K562 (cell line): Measurements from ENCODE around the gene EPB41L4A. TPM values are rescaled to one million over a fixed set of nuclear protein-coding genes. Genes with fewer than 3 reads are reported as not detected.

Source experiments
- ATF2 ChIP-seq: sonication (generic); formaldehyde crosslinking; IDR thresholded peaks from 2 replicates; pipeline ENCODE4 v1.8.1; 2022; ENCODE audit warnings: missing genetic modification reagents
- GTF2F1 ChIP-seq: IDR thresholded peaks from 2 replicates; pipeline ENCODE4 v1.6.1; 2011; ENCODE audit warnings: low read depth, low read length, improper control_type of control experiment
- MAFG ChIP-seq: fragments of 450-650 bp; conservative IDR thresholded peaks from 2 replicates; pipeline ENCODE4 v1.6.1; 2016; ENCODE audit warnings: missing genetic modification characterization, missing compliant biosample characterization
- NCOA6 ChIP-seq: fragments of 450-650 bp; IDR thresholded peaks from 2 replicates; pipeline ENCODE4 v1.6.1; 2017; ENCODE audit warnings: mild to moderate bottlenecking
- NEUROD1 ChIP-seq: fragments of 150-350 bp; IDR thresholded peaks from 2 replicates; pipeline ENCODE4 v1.6.1; 2014; ENCODE audit warnings: borderline replicate concordance, low read length, low read depth; ENCODE audit not compliant: partially characterized antibody
- NR2C2 ChIP-seq, 2 experiments: fragments of 200-800 bp in 1 of 2; sonication (Bioruptor generic) in 1 of 2; sonication (generic) in 1 of 2; formaldehyde crosslinking in 1 of 2; IDR thresholded peaks; 2 replicates each; pipeline versions ENCODE4 v1.6.1 to v1.8.0; 2016 to 2022; ENCODE audit warnings: mild to moderate bottlenecking in 1 of 2, missing compliant biosample characterization in 1 of 2, missing genetic modification characterization in 1 of 2, missing genetic modification reagents in 1 of 2
- PHF20 ChIP-seq: fragments of 450-650 bp; IDR thresholded peaks from 2 replicates; pipeline ENCODE4 v1.6.1; 2018; ENCODE audit not compliant: partially characterized antibody
- PREB ChIP-seq: sonication (generic); formaldehyde crosslinking; IDR thresholded peaks from 2 replicates; pipeline ENCODE4 v1.8.1; 2023; ENCODE audit warnings: mild to moderate bottlenecking, missing genetic modification reagents
- SAFB ChIP-seq: fragments of 200-400 bp; formaldehyde crosslinking; IDR thresholded peaks from 2 replicates; pipeline ENCODE4 v1.6.1; 2017; ENCODE audit warnings: low read depth, low read length, borderline replicate concordance
- STAG1 ChIP-seq: sonication (generic); formaldehyde crosslinking; IDR thresholded peaks from 2 replicates; pipeline ENCODE4 v1.5.0; 2020; ENCODE audit warnings: missing genetic modification reagents, borderline replicate concordance
- USF1 ChIP-seq: sonication (generic); formaldehyde crosslinking; IDR thresholded peaks from 2 replicates; pipeline ENCODE4 v1.9.0; 2022; ENCODE audit warnings: mild to moderate bottlenecking, missing genetic modification reagents
- ZBTB33 ChIP-seq: sonication (generic); formaldehyde crosslinking; IDR thresholded peaks from 2 replicates; pipeline ENCODE4 v1.8.1; 2023; ENCODE audit warnings: mild to moderate bottlenecking, missing genetic modification reagents
- ZBTB43 ChIP-seq: sonication (generic); formaldehyde crosslinking; IDR thresholded peaks from 2 replicates; pipeline ENCODE4 v1.8.0; 2023; ENCODE audit warnings: mild to moderate bottlenecking, missing genetic modification reagents
- ZNF212 ChIP-seq: fragments of 450-650 bp; formaldehyde crosslinking; IDR thresholded peaks from 2 replicates; pipeline ENCODE4 v1.4.0; 2020; ENCODE audit warnings: mild to moderate bottlenecking
- ZNF253 ChIP-seq: fragments of 250-450 bp; sonication (Bioruptor Pico); conservative IDR thresholded peaks from 2 replicates; pipeline ENCODE4 v1.6.1; 2021; ENCODE audit warnings: mild to moderate bottlenecking
- ZNF277 ChIP-seq: fragments of 250-450 bp; sonication (Bioruptor Pico); IDR thresholded peaks from 2 replicates; pipeline ENCODE4 v1.8.0; 2022; ENCODE audit warnings: inconsistent platforms, mild to moderate bottlenecking, moderate library complexity, borderline replicate concordance
- ZNF511 ChIP-seq: sonication (generic); formaldehyde crosslinking; IDR thresholded peaks from 2 replicates; pipeline ENCODE4 v1.8.0; 2022; ENCODE audit warnings: mild to moderate bottlenecking, missing genetic modification reagents
- ZNF766 ChIP-seq: fragments of 200-800 bp; sonication (Bioruptor generic); conservative IDR thresholded peaks from 2 replicates; pipeline ENCODE4 v1.6.1; 2016; ENCODE audit warnings: missing genetic modification characterization, missing compliant biosample characterization
- polyA plus RNA-seq, 8 experiments: library from polyadenylated mRNA; depleted of rRNA in 4 of 8; stranded (reverse) in 5 of 8; unstranded in 3 of 8; fragments of >200 nt; fragmentation: Nextera tagmentation in 2 of 8; fragmentation: Illumina TruSeq in 1 of 8; extraction: Ambion mirVana in 2 of 8; extraction: Trizol in 1 of 8; gene quantifications; 2 replicates each; pipeline versions ENCODE4 v1.2.1 to v1.2.3, GENCODE V29; 2011 to 2014; ENCODE audit warnings: inconsistent platforms in 1 of 8, missing spikeins in 1 of 8
- total RNA-seq, 7 experiments: library from RNA; depleted of rRNA in 6 of 7; stranded (reverse); fragments of >200 nt in 6 of 7; fragmentation: Illumina TruSeq in 2 of 7; extraction: Trizol in 2 of 7; gene quantifications; 2 replicates each; pipeline versions ENCODE4 v1.2.1 to v1.2.3, GENCODE V29; 2011 to 2021; ENCODE audit warnings: low replicate concordance in 1 of 7

Gene EPB41L4A
- total and polyA plus RNA-seq, 9 of the 15 experiments (the other 6 are each of a cell fraction or from before 2014, with no cell fraction given) = 0.04 to 0.35 (median 0.12) TPM; not detected in 3

- TF ChIP-seq ZNF212 (CRISPR knock-in tag) (no peak), USF1 (CRISPR knock-in tag) (0 out of 2 replicates have a peak, but pooled peaks have one; percentile 8), ZNF511 (CRISPR knock-in tag) (peak; percentile 80; the same call in 1 of the 2 replicates), PHF20 (peak; percentile 85), NEUROD1 (peak; percentile 78), NR2C2 (CRISPR knock-in tag; IDR thresholded peaks at IDR 0.05) (peak; percentile 80), NR2C2 (tag; IDR thresholded peaks at IDR 0.05) (peak; percentile 13; the same call in 1 of the 2 replicates), GTF2F1 (peak; percentile 91), NCOA6 (no peak), ZBTB43 (CRISPR knock-in tag) (no peak), MAFG (tag) (no peak), ATF2 (no peak), ZNF766 (no peak), PREB (CRISPR knock-in tag) (peak; percentile 57; the same call in 1 of the 2 replicates), ZNF253 (CRISPR knock-in tag) (no peak), SAFB (no peak), ZBTB33 (CRISPR knock-in tag) (peak; percentile 79; the same call in 1 of the 2 replicates), ZNF277 (CRISPR knock-in tag) (no peak), STAG1 (no peak)
Observed at GRCh38 chr5:112160652-112161391, 258.3 kb downstream of the EPB41L4A start (continued).
